GM18870 (cell line): ENCODE results near the gene MBIP.

ENCODE experiments used
- ATAC-seq: cut with Tn5 transposase; IDR thresholded peaks from one replicate; pipeline ENCODE4 v1.9.1; 2021; ENCODE audit warnings: moderate library complexity; ENCODE audit not compliant: unreplicated experiment

Gene MBIP

GRCh38 chr14:36270191-36270590 lies 50.2 kb downstream of the MBIP start:
- ATAC-seq: peak; percentile 63

- ATAC-seq: no peak
These were observed 52.3 kb downstream of the MBIP start for GRCh38 chr14:36268121-36268520.

GRCh38 chr14:36264595-36264994 lies 55.8 kb downstream of the MBIP start:
- no peak for ATAC-seq

- ATAC-seq: no peak
These were observed 56.3 kb downstream of the MBIP start for GRCh38 chr14:36264107-36264506.

- ATAC-seq: no peak
These were observed 59.3 kb downstream of the MBIP start for GRCh38 chr14:36260970-36261640.

- no peak for ATAC-seq
These were observed 62.2 kb downstream of the MBIP start for GRCh38 chr14:36258241-36258640.

- ATAC-seq: no peak
These were observed 64.2 kb downstream of the MBIP start for GRCh38 chr14:36256126-36256801.

- ATAC-seq: no peak
These were observed 66.3 kb downstream of the MBIP start for GRCh38 chr14:36254020-36254624.
